GM19099 (cell line): ENCODE data around the gene PTCD1.

Experiments
- POLR2A ChIP-seq: IDR thresholded peaks from 3 replicates; pipeline ENCODE4 v1.6.1; 2011; ENCODE audit warnings: low read depth; ENCODE audit not compliant: insufficient read length; ENCODE audit errors: extremely low read depth

PTCD1 gene

GRCh38 chr7:99420986-99421385, 17.6 kb downstream of the PTCD1 start:
- TF ChIP-seq POLR2A, result no peak

- TF ChIP-seq POLR2A, result no peak
Observed at GRCh38 chr7:99420213-99420612, 18.4 kb downstream of the PTCD1 start.

GRCh38 chr7:99419323-99420021, 19.1 kb downstream of the PTCD1 start:
- no peak for TF ChIP-seq POLR2A

GRCh38 chr7:99418260-99418659, 20.3 kb downstream of the PTCD1 start:
- no peak for TF ChIP-seq POLR2A

- no peak for TF ChIP-seq POLR2A
Observed at GRCh38 chr7:99410635-99411034, 28.0 kb downstream of the PTCD1 start.

- TF ChIP-seq POLR2A, result no peak
Observed at GRCh38 chr7:99409806-99410205, 28.8 kb downstream of the PTCD1 start.

DNA sequence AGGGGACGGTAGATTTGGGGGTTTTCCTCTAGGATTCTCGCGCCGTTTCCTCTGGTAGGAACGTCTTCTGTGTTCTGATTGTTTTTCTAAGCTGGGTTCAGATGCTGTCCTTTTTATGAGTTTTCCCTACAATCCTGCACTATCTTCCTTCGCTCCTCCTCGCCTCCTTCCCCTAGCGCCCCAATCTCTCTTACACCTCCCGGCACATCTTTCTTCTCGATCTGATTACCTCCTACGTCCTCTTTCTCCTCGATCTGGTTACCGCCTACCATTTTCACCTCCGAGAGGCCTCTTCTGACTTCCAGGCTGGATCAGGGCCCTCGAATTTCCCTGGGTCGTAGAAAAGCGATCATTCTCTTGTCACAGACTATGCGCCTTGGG, 29.4 kb downstream of the PTCD1 start:
- no peak for TF ChIP-seq POLR2A

- peak; percentile 93 for TF ChIP-seq POLR2A
Observed at GRCh38 chr7:99408379-99409191, 30.0 kb downstream of the PTCD1 start, which contains the start of the genes BUD31 and PDAP1. Gene BUD31 (plus strand): TSS chr7:99408969. CDS start chr7:99411093, 2,124 bp downstream. Gene PDAP1 (minus strand): TSS chr7:99408597. CDS start chr7:99408548, 49 bp downstream.

DNA sequence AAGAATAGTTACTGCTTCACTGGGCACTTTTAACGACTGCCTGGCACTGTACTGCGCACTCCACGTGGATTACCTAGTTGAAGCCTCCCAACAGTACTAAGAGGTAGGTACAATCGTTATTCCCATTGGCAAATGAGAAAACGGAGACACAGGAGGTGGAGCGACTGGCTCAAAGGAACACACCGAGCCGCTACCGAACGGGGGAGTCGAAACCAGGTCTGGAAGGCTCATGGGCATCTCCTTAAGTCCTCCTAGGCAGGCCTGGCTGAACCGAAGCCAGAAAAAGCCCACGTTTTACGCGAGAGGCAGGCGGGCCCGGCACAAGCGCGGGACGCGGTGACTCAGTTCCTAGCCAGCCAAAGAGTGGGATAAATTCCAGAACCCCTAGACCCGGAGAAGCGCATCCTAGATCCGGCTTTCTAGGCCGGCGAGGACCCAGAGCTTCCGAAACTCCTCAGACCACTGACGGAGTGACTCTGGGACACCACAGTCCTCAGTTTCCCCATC, 30.7 kb downstream of the PTCD1 start:
- TF ChIP-seq POLR2A, result no peak

DNA sequence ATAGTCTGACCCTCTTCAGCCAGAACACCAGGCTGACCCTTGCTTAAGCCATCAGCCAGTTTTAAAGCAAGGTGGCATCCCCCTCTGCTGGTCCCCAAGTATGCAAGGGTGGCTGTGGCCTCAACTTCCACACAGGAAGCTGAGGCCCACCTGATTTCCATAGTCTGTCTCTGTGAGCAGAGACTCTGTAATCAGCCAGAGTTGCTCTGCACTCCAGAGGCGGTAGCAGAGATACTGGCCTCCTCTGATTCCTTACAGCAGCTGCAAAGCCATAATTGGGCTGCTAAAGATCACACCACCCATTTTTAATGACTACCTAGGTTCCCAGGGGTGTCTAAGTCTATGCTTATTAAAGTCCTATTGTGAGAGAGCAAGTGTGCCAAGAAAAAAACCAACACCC, 32.0 kb downstream of the PTCD1 start:
- no peak for TF ChIP-seq POLR2A

- TF ChIP-seq POLR2A, result no peak
Observed at GRCh38 chr7:99404977-99405320, 33.6 kb downstream of the PTCD1 start.

- TF ChIP-seq POLR2A, result no peak
Observed at GRCh38 chr7:99404235-99404976, 34.2 kb downstream of the PTCD1 start.

GRCh38 chr7:99403764-99404163, 34.8 kb downstream of the PTCD1 start:
- no peak for TF ChIP-seq POLR2A

GRCh38 chr7:99402854-99403253, 35.7 kb downstream of the PTCD1 start:
- TF ChIP-seq POLR2A, result no peak

DNA sequence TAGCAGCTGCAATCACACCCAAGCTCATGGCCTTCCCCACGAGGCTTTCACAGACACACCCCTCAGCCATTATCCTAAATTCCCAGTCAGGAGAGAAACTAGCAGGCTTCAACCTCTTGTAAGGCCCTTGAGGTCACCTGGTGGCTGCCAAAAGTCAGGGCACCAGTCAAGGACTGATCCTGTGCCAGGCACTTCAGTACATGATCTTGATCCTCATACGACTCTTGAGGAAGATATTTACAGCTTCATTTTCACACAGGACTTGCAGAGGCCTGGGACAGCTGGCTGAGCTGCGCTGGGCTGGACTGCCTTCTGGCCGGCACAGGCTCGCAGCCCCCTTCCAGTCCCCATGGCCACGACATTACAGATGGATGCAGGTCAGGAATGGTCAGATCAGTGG, 39.0 kb downstream of the PTCD1 start:
- TF ChIP-seq POLR2A, result no peak
